Panc1 (cell line): ENCODE measurements around the gene TANGO6.

ENCODE experiments used
- POLR2AphosphoS5 ChIP-seq: IDR thresholded peaks from 2 replicates; pipeline ENCODE4 v1.6.1; 2012; ENCODE audit warnings: mild to moderate bottlenecking, low read depth, low read length, moderate library complexity
- TF ChIP-seq, protein P1 (sequence below): fragments of 450-650 bp; IDR thresholded peaks from 2 replicates; pipeline ENCODE4 v1.5.1; 2017; ENCODE audit warnings: mild to moderate bottlenecking

DNA sequence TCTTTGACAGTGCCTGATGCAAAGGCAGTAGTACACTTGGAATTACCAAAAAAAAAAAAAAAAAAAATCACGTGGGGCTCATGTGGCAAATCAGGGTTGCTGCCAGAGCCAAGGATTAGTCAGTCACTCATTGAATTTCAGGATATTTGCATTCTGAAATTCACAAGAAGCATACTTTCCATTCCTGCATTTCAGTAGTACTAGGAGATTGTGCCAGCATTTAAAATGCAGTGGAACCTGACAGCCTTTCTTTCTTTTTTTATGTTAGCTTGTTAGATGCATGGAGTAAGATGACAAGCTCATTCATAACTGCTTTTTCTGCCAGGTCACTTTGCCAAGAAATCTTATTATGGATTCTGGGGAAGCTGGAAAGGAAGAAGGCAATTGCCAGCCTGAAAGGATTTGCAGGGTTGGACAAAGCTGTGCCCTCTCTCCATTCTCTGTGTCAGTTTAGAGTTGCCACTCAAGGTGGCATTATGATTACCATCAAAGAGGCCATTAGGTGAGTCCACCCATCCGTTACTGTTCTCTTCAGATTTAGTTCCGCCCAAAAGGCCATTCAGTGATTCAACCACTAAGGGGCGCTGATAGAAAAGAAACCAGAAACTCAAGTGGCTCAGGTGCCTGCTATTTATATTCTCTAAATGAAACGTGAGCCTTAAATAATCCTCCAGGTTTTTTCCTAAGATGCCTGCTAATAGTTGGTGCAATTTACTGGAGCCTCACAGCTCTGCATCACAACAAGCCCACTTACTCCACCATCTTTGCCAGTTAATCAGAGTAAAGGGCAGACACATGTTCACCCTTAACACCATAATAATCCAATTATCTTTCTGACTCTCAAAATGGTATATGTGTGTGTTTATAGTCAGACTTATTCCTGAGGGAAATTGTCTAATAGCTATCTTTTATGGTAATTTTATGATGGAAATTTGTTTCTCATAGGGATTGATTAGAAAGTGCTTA is 59.0 kb downstream of the TANGO6 start:
- TF ChIP-seq, protein P1, sequence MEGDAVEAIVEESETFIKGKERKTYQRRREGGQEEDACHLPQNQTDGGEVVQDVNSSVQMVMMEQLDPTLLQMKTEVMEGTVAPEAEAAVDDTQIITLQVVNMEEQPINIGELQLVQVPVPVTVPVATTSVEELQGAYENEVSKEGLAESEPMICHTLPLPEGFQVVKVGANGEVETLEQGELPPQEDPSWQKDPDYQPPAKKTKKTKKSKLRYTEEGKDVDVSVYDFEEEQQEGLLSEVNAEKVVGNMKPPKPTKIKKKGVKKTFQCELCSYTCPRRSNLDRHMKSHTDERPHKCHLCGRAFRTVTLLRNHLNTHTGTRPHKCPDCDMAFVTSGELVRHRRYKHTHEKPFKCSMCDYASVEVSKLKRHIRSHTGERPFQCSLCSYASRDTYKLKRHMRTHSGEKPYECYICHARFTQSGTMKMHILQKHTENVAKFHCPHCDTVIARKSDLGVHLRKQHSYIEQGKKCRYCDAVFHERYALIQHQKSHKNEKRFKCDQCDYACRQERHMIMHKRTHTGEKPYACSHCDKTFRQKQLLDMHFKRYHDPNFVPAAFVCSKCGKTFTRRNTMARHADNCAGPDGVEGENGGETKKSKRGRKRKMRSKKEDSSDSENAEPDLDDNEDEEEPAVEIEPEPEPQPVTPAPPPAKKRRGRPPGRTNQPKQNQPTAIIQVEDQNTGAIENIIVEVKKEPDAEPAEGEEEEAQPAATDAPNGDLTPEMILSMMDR = peak; percentile 70
- no peak for TF ChIP-seq POLR2AphosphoS5
